ENCODE measurements around the gene MRTFA.

Gene MRTFA

DNA sequence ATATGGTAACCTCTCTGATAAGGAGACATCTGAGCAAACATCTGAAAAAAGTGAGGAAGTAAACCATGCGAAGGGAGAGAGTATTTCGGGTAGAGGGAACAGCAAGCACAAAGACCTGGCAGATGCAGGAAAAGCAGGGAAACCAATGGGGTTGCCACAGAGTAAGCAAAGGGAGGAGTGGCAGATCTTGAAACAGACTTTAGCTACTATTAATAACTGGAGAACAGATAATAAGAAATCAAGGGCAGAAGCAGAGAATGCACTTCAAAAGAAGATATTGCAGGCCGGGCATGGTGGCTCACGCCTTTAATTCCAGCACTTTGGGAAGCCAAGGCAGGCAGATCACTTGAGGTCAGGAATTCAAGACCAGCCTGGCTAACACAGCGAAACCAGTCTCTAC is 18.1 kb downstream of the MRTFA start:
- H2BK15ac ChIP-seq (ENCODE audit: low read length) = no peak overlapping the region
- H2AK5ac ChIP-seq (ENCODE audit: low read depth, low read length) = no peak overlapping the region
- no peaks in the 10 kb centered on the region for H3K36me3 ChIP-seq (replicated peaks in 1 of 2; ENCODE audit: control insufficient read depth in 2 of 2, insufficient read depth in 2 of 2, low read length in 2 of 2)
- no peak overlapping the region for H3K4me3 ChIP-seq (ENCODE audit: low read length in 2 of 2)
- no peak overlapping the region for H3K4me2 ChIP-seq (ENCODE audit: insufficient read depth, low read length, poor library complexity, severe bottlenecking)
- H4K8ac ChIP-seq (ENCODE audit: low read depth, low read length) = no peak overlapping the region
- no CpG with 5 or more reads among the region's 5 CpGs for WGBS, 2 donors (ENCODE audit: extremely low coverage in 2 of 2, insufficient read length in 2 of 2, insufficient replicate concordance in 1 of 2)
- H2BK5ac ChIP-seq (ENCODE audit: low read length) = no peak overlapping the region
- no peaks in the 10 kb centered on the region for H3K27me3 ChIP-seq (ENCODE audit: control insufficient read depth in 3 of 3, insufficient read depth in 3 of 3, low read depth in 1 of 3, low read length in 3 of 3)
- H2BK120ac ChIP-seq (ENCODE audit: low read depth, low read length) = no peak overlapping the region
- no peak overlapping the region for H3K9ac ChIP-seq (ENCODE audit: low read depth, low read length, poor library complexity)
- H3K14ac ChIP-seq (ENCODE audit: low read length) = no peak overlapping the region
- peaks cover 3 to 18% of the 10 kb centered on the region in 2 donors for H3K9me3 ChIP-seq (replicated peaks in 1 of 2; ENCODE audit: control insufficient read depth in 2 of 2, insufficient read depth in 1 of 2, low read depth in 1 of 2, low read length in 2 of 2)
- no peaks in the 10 kb centered on the region for H3K79me1 ChIP-seq (ENCODE audit: low read depth, low read length)
- no peak overlapping the region for H3K27ac ChIP-seq (replicated peaks; ENCODE audit: low read length)
- H2AFZ ChIP-seq (ENCODE audit: low read length) = no peak overlapping the region
- no peak overlapping the region for H4K91ac ChIP-seq (ENCODE audit: low read depth, low read length, poor library complexity)
- H2BK12ac ChIP-seq (ENCODE audit: low read length) = no peak overlapping the region
- H3K18ac ChIP-seq (ENCODE audit: low read length) = no peak overlapping the region
- no peaks in the 10 kb centered on the region for H3K4me1 ChIP-seq (ENCODE audit: control insufficient read depth in 2 of 2, insufficient read depth in 1 of 2, low read depth in 1 of 2, low read length in 2 of 2)
- no peak overlapping the region for H3K23ac ChIP-seq (ENCODE audit: low read depth, low read length, poor library complexity)
- DNase-seq (ENCODE audit: low spot score) = no peak
- no peak overlapping the region for H3K4ac ChIP-seq (ENCODE audit: low read length)

- Histone ChIP-seq H2BK120ac (ENCODE audit: low read depth, low read length) (no peak overlapping the region), H3K23ac (ENCODE audit: low read depth, low read length, poor library complexity) (no peak overlapping the region), H2BK12ac (ENCODE audit: low read length) (no peak overlapping the region), H3K4me2 (ENCODE audit: insufficient read depth, low read length, poor library complexity, severe bottlenecking) (no peak overlapping the region), H3K4me3 (ENCODE audit: low read length in 2 of 2) (no peak overlapping the region), H3K4ac (ENCODE audit: low read length) (no peak overlapping the region), H3K36me3 (replicated peaks in 1 of 2; ENCODE audit: control insufficient read depth in 2 of 2, insufficient read depth in 2 of 2, low read length in 2 of 2) (no peaks in the 10 kb centered on the region), H4K91ac (ENCODE audit: low read depth, low read length, poor library complexity) (no peak overlapping the region), H3K14ac (ENCODE audit: low read length) (no peak overlapping the region), H3K18ac (ENCODE audit: low read length) (no peak overlapping the region), H2BK5ac (ENCODE audit: low read length) (no peak overlapping the region), H3K4me1 (ENCODE audit: control insufficient read depth in 2 of 2, insufficient read depth in 1 of 2, low read depth in 1 of 2, low read length in 2 of 2) (no peaks in the 10 kb centered on the region), H2AFZ (ENCODE audit: low read length) (no peak overlapping the region), H2BK15ac (ENCODE audit: low read length) (no peak overlapping the region), H3K79me1 (ENCODE audit: low read depth, low read length) (no peaks in the 10 kb centered on the region), H3K9ac (ENCODE audit: low read depth, low read length, poor library complexity) (no peak overlapping the region), H3K27ac (replicated peaks; ENCODE audit: low read length) (no peak overlapping the region), H4K8ac (ENCODE audit: low read depth, low read length) (no peak overlapping the region), H2AK5ac (ENCODE audit: low read depth, low read length) (no peak overlapping the region), H3K9me3 (replicated peaks in 1 of 2; ENCODE audit: control insufficient read depth in 2 of 2, insufficient read depth in 1 of 2, low read depth in 1 of 2, low read length in 2 of 2) (peaks cover 3 to 14% of the 10 kb centered on the region in 2 donors), H3K27me3 (ENCODE audit: control insufficient read depth in 3 of 3, insufficient read depth in 3 of 3, low read depth in 1 of 3, low read length in 3 of 3) (no peaks in the 10 kb centered on the region)
- WGBS, 2 donors (ENCODE audit: extremely low coverage in 2 of 2, insufficient read length in 2 of 2, insufficient replicate concordance in 1 of 2) = 100% methylated on average over 1 of the region's 5 CpGs; no CpG with 5 or more reads in 1 of the 2 donors
- DNase-seq (ENCODE audit: low spot score) = no peak
These were observed 19.9 kb downstream of the MRTFA start for GRCh38 chr22:40616578-40616977.

DNA sequence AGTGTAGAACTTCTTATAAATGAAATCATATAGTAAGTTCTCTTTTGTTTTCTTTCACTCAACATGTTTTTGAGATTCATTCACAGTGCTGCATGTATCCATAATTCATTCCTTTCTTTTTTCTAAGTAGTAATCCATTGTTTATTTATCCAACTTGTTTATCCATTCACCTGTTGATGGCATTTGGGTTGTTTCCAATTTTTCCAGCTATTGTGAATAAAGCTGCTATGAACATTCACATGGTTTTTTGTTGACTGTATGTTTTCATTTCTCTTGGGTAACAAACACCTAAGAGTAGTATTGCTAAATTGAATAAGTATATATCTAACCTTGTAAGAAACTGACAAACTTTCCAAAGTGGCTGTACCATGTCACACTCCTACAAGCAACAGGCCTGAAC is 23.5 kb downstream of the MRTFA start:
- H2BK12ac ChIP-seq (ENCODE audit: low read length) = no peak overlapping the region
- H3K18ac ChIP-seq (ENCODE audit: low read length) = no peak overlapping the region
- no peaks in the 10 kb centered on the region for H3K27me3 ChIP-seq (ENCODE audit: control insufficient read depth in 3 of 3, insufficient read depth in 3 of 3, low read depth in 1 of 3, low read length in 3 of 3)
- no peaks in the 10 kb centered on the region for H3K79me1 ChIP-seq (ENCODE audit: low read depth, low read length)
- H3K9ac ChIP-seq (ENCODE audit: low read depth, low read length, poor library complexity) = no peak overlapping the region
- no peak overlapping the region for H2AFZ ChIP-seq (ENCODE audit: low read length)
- H3K4me2 ChIP-seq (ENCODE audit: insufficient read depth, low read length, poor library complexity, severe bottlenecking) = no peak overlapping the region
- no peak overlapping the region for H4K91ac ChIP-seq (ENCODE audit: low read depth, low read length, poor library complexity)
- H3K4me3 ChIP-seq (ENCODE audit: low read length in 2 of 2) = no peak overlapping the region
- peaks cover 2 to 3% of the 10 kb centered on the region in 2 donors for H3K9me3 ChIP-seq (replicated peaks in 1 of 2; ENCODE audit: control insufficient read depth in 2 of 2, insufficient read depth in 1 of 2, low read depth in 1 of 2, low read length in 2 of 2)
- H3K14ac ChIP-seq (ENCODE audit: low read length) = no peak overlapping the region
- H2AK5ac ChIP-seq (ENCODE audit: low read depth, low read length) = no peak overlapping the region
- no peaks in the 10 kb centered on the region for H3K36me3 ChIP-seq (replicated peaks in 1 of 2; ENCODE audit: control insufficient read depth in 2 of 2, insufficient read depth in 2 of 2, low read length in 2 of 2)
- H3K23ac ChIP-seq (ENCODE audit: low read depth, low read length, poor library complexity) = no peak overlapping the region
- no peak overlapping the region for H3K27ac ChIP-seq (replicated peaks; ENCODE audit: low read length)
- no peaks in the 10 kb centered on the region for H3K4me1 ChIP-seq (ENCODE audit: control insufficient read depth in 2 of 2, insufficient read depth in 1 of 2, low read depth in 1 of 2, low read length in 2 of 2)
- H3K4ac ChIP-seq (ENCODE audit: low read length) = no peak overlapping the region
- H2BK5ac ChIP-seq (ENCODE audit: low read length) = no peak overlapping the region
- no peak for DNase-seq (ENCODE audit: low spot score)
- no peak overlapping the region for H4K8ac ChIP-seq (ENCODE audit: low read depth, low read length)
- H2BK15ac ChIP-seq (ENCODE audit: low read length) = no peak overlapping the region
- no peak overlapping the region for H2BK120ac ChIP-seq (ENCODE audit: low read depth, low read length)

DNA sequence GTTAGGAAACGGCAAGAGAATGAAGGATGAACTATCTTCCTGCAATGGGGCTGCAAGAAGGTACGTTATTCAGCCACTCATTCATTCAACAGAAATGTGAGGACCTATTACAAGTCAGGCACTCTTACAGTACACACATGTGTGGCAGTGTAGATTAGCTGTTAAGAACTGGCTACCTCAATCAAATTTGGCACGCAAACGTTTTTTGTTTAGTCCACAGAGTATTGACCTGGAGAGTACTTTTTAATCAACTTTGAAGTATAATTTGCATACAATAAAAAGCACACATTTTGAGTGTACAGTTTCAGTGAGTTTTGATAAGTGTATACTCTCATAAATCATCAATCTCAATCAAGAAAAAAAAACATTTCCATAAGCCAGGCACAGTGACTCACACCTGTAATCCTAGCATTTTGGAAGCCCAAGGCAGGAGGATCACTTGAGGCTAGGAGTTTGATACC is 24.2 kb downstream of the MRTFA start:
- Histone ChIP-seq H2BK5ac (ENCODE audit: low read length) (no peak overlapping the region), H4K91ac (ENCODE audit: low read depth, low read length, poor library complexity) (no peak overlapping the region), H2BK120ac (ENCODE audit: low read depth, low read length) (no peak overlapping the region), H3K36me3 (replicated peaks in 1 of 2; ENCODE audit: control insufficient read depth in 2 of 2, insufficient read depth in 2 of 2, low read length in 2 of 2) (no peaks in the 10 kb centered on the region), H3K9me3 (replicated peaks in 1 of 2; ENCODE audit: control insufficient read depth in 2 of 2, insufficient read depth in 1 of 2, low read depth in 1 of 2, low read length in 2 of 2) (no peaks in the 10 kb centered on the region), H3K23ac (ENCODE audit: low read depth, low read length, poor library complexity) (no peak overlapping the region), H3K4me3 (ENCODE audit: low read length in 2 of 2) (no peak overlapping the region), H2AFZ (ENCODE audit: low read length) (no peak overlapping the region), H2BK15ac (ENCODE audit: low read length) (no peak overlapping the region), H2BK12ac (ENCODE audit: low read length) (no peak overlapping the region), H3K14ac (ENCODE audit: low read length) (no peak overlapping the region), H3K18ac (ENCODE audit: low read length) (no peak overlapping the region), H3K9ac (ENCODE audit: low read depth, low read length, poor library complexity) (no peak overlapping the region), H3K79me1 (ENCODE audit: low read depth, low read length) (no peaks in the 10 kb centered on the region), H3K27me3 (ENCODE audit: control insufficient read depth in 3 of 3, insufficient read depth in 3 of 3, low read depth in 1 of 3, low read length in 3 of 3) (no peaks in the 10 kb centered on the region), H4K8ac (ENCODE audit: low read depth, low read length) (no peak overlapping the region), H2AK5ac (ENCODE audit: low read depth, low read length) (no peak overlapping the region), H3K4me2 (ENCODE audit: insufficient read depth, low read length, poor library complexity, severe bottlenecking) (no peak overlapping the region), H3K4me1 (ENCODE audit: control insufficient read depth in 2 of 2, insufficient read depth in 1 of 2, low read depth in 1 of 2, low read length in 2 of 2) (no peaks in the 10 kb centered on the region), H3K27ac (replicated peaks; ENCODE audit: low read length) (no peak overlapping the region), H3K4ac (ENCODE audit: low read length) (no peak overlapping the region)
- DNase-seq (ENCODE audit: low spot score) = no peak
- no CpG with 5 or more reads among the region's 4 CpGs for WGBS, 2 donors (ENCODE audit: extremely low coverage in 2 of 2, insufficient read length in 2 of 2, insufficient replicate concordance in 1 of 2)
